ENCODE data around the gene USP12.

- TF ChIP-seq GATA2 (IDR thresholded peaks at IDR 0.05; ENCODE audit: low read depth, low read length): no peak
- TF ChIP-seq GATA3 (IDR thresholded peaks at IDR 0.05; ENCODE audit: low read depth, low read length): no peak
These were observed 49.6 kb downstream of the USP12 start for GRCh38 chr13:27122036-27122435.
